Neuron (in vitro differentiated cells): ENCODE results near the gene SOX18.
A peak's percentile ranks its signal among the peaks of the same experiment; 100 is the strongest.

Source experiments
- H2AFZ ChIP-seq: one replicate; pipeline ENCODE4 v1.6.1; 2013; ENCODE audit warnings: low read depth, mild to moderate bottlenecking, inconsistent platforms, low read length, moderate library complexity
- H3K27me3 ChIP-seq: one replicate; pipeline ENCODE4 v1.6.1; 2013; ENCODE audit warnings: low read length; ENCODE audit not compliant: insufficient read depth
- H3K36me3 ChIP-seq: one replicate; pipeline ENCODE4 v1.6.1; 2013; ENCODE audit warnings: low read length; ENCODE audit not compliant: insufficient read depth
- H3K4me1 ChIP-seq: one replicate; pipeline ENCODE4 v1.6.1; 2013; ENCODE audit warnings: low read length; ENCODE audit not compliant: insufficient read depth
- H3K4me3 ChIP-seq: 2 replicates; pipeline ENCODE4 v1.5.1; 2013; ENCODE audit warnings: mild to moderate bottlenecking, low read length, moderate library complexity
- H3K9me3 ChIP-seq: one replicate; pipeline ENCODE4 v1.6.1; 2013; ENCODE audit warnings: low read length

Gene SOX18

DNA sequence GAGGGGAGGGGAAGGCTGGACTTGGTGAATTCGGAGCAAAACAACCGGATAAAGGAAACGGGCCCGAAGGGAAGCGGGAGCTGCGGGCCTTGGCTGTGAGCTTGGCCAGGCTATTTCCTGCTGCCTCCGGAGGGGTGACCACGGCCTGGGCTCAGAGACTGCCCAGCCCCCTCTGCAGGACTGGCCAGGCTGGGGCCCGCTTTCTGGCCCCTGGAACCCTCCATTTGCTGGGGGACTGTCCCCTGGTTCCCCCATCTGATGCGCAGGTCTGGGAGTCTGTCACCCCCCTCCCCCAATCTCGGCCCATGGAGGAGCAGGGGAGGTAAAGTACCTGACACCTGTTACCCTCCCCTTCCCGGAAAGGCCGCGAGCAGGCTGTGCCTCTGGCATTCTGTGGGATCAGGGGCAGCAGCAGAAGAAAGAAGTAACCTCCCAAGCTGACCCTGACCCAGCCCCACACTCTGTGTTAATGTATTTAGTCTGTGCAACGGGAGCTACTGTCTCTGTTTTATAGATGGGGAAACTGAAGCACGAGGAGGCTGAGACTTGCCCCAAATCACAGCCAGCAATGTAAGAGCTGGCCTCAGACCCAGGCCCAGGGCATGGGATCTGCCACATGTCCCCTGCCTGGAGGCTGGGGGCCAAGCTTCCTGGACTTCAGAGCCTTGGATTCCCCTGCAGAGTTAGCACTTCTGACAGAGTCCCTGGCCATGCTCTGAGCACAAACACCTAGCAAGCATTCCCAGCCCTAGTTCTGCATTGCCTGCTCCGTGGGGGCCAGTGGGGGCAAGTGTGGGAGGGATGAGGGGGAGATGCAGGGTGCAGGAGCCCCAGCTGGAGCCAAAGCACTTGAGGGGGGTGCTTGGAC, 9.9 kb downstream of the SOX18 start:
- Histone ChIP-seq H3K27me3 (peaks cover 54% of the 10 kb centered on the region), H3K36me3 (peaks cover 6% of the 10 kb centered on the region), H3K9me3 (no peaks in the 10 kb centered on the region), H3K4me3 (peak overlapping the region; percentile 46), H3K4me1 (peaks cover 18% of the 10 kb centered on the region), H2AFZ (peak overlapping the region; percentile 41)

GRCh38 chr20:64038565-64039292, 10.7 kb downstream of the SOX18 start:
- H2AFZ ChIP-seq, result peak overlapping the region; percentile 41
- no peaks in the 10 kb centered on the region for H3K9me3 ChIP-seq
- H3K27me3 ChIP-seq, result peaks cover 48% of the 10 kb centered on the region
- H3K4me1 ChIP-seq, result peaks cover 18% of the 10 kb centered on the region
- H3K4me3 ChIP-seq, result peak overlapping the region; percentile 46
- peaks cover 13% of the 10 kb centered on the region for H3K36me3 ChIP-seq

GRCh38 chr20:64038224-64038564, 11.2 kb downstream of the SOX18 start:
- no peak overlapping the region for H3K4me3 ChIP-seq
- H3K9me3 ChIP-seq, result no peaks in the 10 kb centered on the region
- H2AFZ ChIP-seq, result no peak overlapping the region
- H3K4me1 ChIP-seq, result peaks cover 18% of the 10 kb centered on the region
- peaks cover 16% of the 10 kb centered on the region for H3K36me3 ChIP-seq
- H3K27me3 ChIP-seq, result peaks cover 43% of the 10 kb centered on the region

DNA sequence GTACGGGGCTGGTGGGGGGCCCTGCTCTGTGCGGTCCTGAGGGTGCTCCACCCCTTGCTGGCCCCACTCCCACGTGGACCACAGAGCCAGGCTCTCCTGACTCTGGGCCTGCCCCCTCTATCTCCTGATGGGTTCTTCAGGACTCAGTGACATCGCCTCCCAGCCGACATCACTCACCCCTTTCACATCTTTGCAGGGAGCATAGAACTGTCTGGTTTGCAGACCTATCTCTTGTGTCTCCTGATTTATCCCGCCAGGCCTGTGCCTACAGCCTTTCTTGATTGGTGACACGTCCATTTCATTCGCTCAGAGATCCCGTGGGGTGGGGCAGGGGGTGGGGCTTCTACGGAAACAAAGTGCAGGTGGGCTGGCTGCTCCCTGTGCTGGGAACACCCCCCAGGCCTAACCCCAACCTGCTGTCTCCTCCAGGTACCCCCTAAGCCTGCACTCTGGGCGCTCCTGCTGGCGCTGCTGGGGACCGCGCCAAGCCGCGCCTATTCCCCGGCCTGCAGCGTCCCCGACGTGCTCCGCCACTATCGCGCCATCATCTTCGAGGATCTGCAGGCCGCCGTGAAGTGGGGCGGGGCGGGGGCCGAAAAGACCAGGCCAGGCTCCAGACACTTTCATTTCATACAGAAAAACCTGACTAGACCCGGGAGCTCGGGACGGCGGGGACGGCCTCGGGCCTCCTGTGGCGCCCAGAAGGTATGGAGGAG, 11.8 kb downstream of the SOX18 start:
- Histone ChIP-seq H3K4me1 (peaks cover 18% of the 10 kb centered on the region), H3K4me3 (no peak overlapping the region), H3K36me3 (peaks cover 22% of the 10 kb centered on the region), H3K9me3 (no peaks in the 10 kb centered on the region), H3K27me3 (peaks cover 43% of the 10 kb centered on the region), H2AFZ (no peak overlapping the region)

DNA sequence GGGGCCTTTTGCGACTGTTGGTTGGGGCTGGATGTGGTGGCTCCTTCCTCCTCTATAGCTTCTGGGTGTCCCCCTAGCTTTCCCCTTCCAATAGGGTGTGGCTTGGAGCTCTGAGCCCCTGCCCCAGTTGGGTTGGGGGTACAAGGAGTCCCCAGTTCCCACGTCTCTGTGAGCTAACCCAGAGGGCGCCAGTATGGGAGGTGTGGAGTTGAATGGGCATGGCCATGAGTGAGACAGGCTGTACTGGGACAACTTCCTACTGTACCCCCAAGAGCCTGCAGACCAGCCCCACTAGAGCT, 12.3 kb downstream of the SOX18 start:
- peaks cover 16% of the 10 kb centered on the region for H3K4me1 ChIP-seq
- H2AFZ ChIP-seq, result no peak overlapping the region
- H3K4me3 ChIP-seq, result no peak overlapping the region
- peaks cover 27% of the 10 kb centered on the region for H3K36me3 ChIP-seq
- no peaks in the 10 kb centered on the region for H3K9me3 ChIP-seq
- H3K27me3 ChIP-seq, result peaks cover 39% of the 10 kb centered on the region

DNA sequence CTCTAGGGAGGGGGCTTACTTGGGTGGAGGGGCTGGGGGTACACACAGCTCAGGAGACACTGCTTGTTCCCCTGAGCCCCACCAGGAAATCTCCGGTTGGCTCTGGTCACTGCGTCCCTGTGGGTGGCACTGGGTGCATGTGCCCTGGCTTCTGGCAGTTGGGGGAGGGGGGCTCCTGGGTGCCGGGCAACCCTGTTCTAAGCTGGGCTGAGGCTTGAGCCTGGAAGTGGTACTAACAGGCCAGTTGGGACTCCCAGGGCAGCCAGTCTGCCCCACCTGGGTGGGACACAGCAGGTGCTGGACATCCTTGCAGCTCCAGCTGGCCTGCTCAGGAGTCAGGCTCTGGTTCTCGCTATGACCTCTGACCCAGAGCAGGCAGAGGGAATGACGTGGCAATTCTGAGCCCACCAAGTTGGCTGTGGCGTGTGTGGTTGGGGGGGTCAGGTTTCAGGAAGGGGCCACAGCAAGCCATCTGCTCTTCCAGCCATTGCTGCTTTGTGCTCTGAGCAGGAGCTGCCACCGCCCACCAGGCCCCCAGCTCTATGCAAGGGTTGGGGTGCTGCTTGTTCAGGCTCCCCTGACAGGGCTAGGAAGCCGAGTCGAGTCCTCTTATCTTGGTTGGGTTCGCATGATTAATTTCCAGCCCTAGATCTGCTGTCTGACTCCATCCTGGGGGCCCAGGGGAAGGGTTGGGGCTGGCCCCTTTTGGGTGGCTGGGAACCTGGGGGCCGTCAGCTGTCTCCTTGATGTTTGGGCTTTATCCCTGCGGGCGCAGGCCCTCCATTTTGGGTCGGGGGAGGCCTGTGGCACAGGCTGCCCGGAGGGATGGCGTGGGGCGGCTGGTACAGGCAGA, 12.9 kb downstream of the SOX18 start:
- peaks cover 33% of the 10 kb centered on the region for H3K36me3 ChIP-seq
- H3K9me3 ChIP-seq, result no peaks in the 10 kb centered on the region
- peaks cover 16% of the 10 kb centered on the region for H3K4me1 ChIP-seq
- H2AFZ ChIP-seq, result no peak overlapping the region
- H3K27me3 ChIP-seq, result peaks cover 33% of the 10 kb centered on the region
- H3K4me3 ChIP-seq, result no peak overlapping the region

- peaks cover 33% of the 10 kb centered on the region for H3K36me3 ChIP-seq
- no peak within 1 kb of the TSS for H3K4me3 ChIP-seq
- no peak within 1 kb of the TSS for H2AFZ ChIP-seq
- peaks cover 27% of the 10 kb centered on the region for H3K27me3 ChIP-seq
- peaks cover 16% of the 10 kb centered on the region for H3K4me1 ChIP-seq
- H3K9me3 ChIP-seq, result no peaks in the 10 kb centered on the region
These were observed 13.5 kb downstream of the SOX18 start, which contains the start of gene C20orf204 for GRCh38 chr20:64035933-64036345. TSS of gene C20orf204 (plus strand) at chr20:64036182. CDS start at chr20:64036324, 142 bp downstream.

DNA sequence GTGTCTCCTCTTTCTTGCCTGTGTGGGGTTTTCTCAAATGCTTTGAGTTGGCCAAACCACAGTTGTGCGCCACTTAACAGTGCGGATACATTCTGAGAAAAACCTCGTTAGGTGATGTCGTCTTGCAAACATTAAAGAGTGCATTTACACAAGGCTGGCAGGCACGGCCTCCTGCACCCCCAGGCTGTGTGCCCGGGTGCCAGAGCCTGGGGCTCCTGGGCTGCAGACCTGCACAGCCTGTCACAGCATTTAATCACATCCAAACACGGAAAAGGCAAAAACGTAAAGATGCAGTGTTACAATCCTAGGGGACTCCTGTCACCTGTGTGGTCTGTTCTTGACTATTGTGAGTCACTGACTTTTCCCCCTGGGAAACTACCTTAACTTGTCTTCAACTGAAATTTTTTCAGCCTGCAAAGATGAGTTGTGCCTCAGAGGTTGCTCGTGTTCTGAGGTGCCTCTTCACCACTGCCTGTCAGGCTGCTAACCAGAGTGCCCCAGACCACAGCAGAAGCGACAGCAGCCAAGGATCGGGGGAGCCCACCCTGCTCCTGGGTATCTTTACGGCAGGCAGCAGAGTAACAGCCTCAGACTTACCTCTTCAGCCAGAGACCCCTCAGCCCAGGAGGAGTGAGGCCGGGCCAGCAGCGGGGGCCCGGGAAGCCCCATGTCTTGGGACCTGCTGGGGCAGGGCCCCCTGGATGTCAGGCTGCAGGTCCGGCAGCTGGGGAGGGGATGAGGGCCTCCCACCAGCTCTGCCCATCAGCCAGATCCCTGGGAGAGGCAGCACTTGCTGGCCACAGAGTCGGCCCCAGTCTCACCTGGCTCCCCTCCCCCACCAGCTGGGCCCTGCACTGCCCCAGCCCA, 14.1 kb downstream of the SOX18 start:
- H3K4me3 ChIP-seq, result no peak overlapping the region
- peaks cover 39% of the 10 kb centered on the region for H3K36me3 ChIP-seq
- H3K4me1 ChIP-seq, result peaks cover 16% of the 10 kb centered on the region
- H2AFZ ChIP-seq, result no peak overlapping the region
- no peaks in the 10 kb centered on the region for H3K9me3 ChIP-seq
- H3K27me3 ChIP-seq, result peaks cover 20% of the 10 kb centered on the region

- H3K36me3 ChIP-seq, result peaks cover 51% of the 10 kb centered on the region
- H2AFZ ChIP-seq, result no peak overlapping the region
- peaks cover 7% of the 10 kb centered on the region for H3K4me1 ChIP-seq
- no peaks in the 10 kb centered on the region for H3K9me3 ChIP-seq
- peaks cover 9% of the 10 kb centered on the region for H3K27me3 ChIP-seq
- no peak overlapping the region for H3K4me3 ChIP-seq
These were observed 15.4 kb downstream of the SOX18 start for GRCh38 chr20:64033981-64034493.

GRCh38 chr20:64032706-64033624, 16.5 kb downstream of the SOX18 start:
- H3K27me3 ChIP-seq, result peaks cover 5% of the 10 kb centered on the region
- no peaks in the 10 kb centered on the region for H3K9me3 ChIP-seq
- no peak overlapping the region for H3K4me3 ChIP-seq
- H3K4me1 ChIP-seq, result peaks cover 7% of the 10 kb centered on the region
- H2AFZ ChIP-seq, result no peak overlapping the region
- peaks cover 58% of the 10 kb centered on the region for H3K36me3 ChIP-seq

DNA sequence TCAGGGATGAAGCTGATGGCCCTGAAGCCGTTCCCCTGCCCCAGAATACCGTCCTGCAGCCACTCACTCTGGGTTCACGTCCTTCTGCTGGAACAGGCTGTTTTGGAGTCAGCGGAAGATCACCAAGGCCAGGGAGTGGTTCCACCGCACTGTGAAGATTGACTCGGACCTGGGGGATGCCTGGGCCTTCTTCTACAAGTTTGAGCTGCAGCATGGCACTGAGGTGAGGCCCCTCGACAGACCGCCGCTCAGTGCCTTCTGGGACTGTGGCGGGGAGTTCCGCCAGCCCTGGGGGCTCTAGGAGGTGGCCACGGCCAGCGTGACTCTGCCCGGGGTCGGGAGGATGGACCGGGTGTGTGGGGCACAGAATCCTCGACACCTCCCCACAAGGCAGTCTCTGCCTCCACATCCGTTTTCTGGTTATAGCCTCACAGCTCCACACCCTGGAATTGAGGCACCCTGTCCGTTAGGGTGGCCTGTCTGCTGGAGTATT, 17.6 kb downstream of the SOX18 start:
- peaks cover 69% of the 10 kb centered on the region for H3K36me3 ChIP-seq

More for the DNA sequence above, 17.6 kb downstream of the SOX18 start:
- no peaks in the 10 kb centered on the region for H3K27me3 ChIP-seq
- no peak overlapping the region for H3K4me3 ChIP-seq
- H2AFZ ChIP-seq, result no peak overlapping the region
- H3K4me1 ChIP-seq, result peaks cover 7% of the 10 kb centered on the region
- H3K9me3 ChIP-seq, result no peaks in the 10 kb centered on the region
